PFSK-1 (cell line): ENCODE results near the gene PLCL2.

Source experiments
- FOXP2 ChIP-seq: optimal IDR thresholded peaks from 2 replicates; pipeline ENCODE3; 2011; ENCODE audit warnings: borderline replicate concordance, control low read depth, inconsistent platforms; ENCODE audit not compliant: insufficient read depth; ENCODE audit errors: extremely low read length, extremely low read depth
- POLR2AphosphoS5 ChIP-seq: IDR thresholded peaks from 2 replicates; pipeline ENCODE4 v1.6.1; 2012; ENCODE audit warnings: low read depth, mild to moderate bottlenecking, control low read depth, low read length, moderate library complexity
- SIN3A ChIP-seq: IDR thresholded peaks from 2 replicates; pipeline ENCODE4 v1.6.1; 2012; ENCODE audit warnings: mild to moderate bottlenecking, low read length, moderate library complexity, borderline replicate concordance; ENCODE audit not compliant: insufficient read depth
- TAF1 ChIP-seq: IDR thresholded peaks from 2 replicates; pipeline ENCODE4 v1.6.1; 2012; ENCODE audit warnings: low read length, control low read depth, borderline replicate concordance; ENCODE audit not compliant: insufficient read depth
- TF ChIP-seq, protein P1 (sequence below), 2 experiments: IDR thresholded peaks; 2 replicates each; pipeline versions ENCODE4 v1.6.1 to v1.8.0; 2011 to 2012; ENCODE audit warnings: low read depth in 2 of 2, low read length in 2 of 2, control low read depth in 1 of 2, inconsistent platforms in 1 of 2, mild to moderate bottlenecking in 1 of 2, moderate library complexity in 1 of 2; ENCODE audit not compliant: insufficient read depth in 1 of 2

The PLCL2 gene

DNA sequence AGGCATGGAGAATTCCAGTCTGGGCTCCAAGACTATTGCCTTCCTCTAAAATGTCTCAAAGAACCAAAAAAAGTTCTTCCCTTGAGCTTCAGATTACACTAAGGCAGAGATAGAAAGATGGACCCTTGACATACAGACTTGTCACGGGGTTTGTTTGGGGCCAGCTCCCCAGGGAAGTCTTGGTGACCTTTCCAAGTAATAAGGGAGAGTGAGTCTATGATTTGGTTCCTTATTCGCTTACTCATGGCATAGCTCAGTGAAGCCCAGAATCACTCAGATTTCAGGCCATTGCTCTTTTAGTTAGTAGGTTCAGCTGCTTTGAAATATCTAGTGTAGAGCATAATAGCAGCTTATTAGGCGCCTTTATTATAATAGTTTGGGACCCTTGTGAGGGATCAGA is 90.3 kb downstream of the PLCL2 start:
- no peak for TF ChIP-seq FOXP2
- no peak for TF ChIP-seq SIN3A
- TF ChIP-seq TAF1, result no peak
- TF ChIP-seq POLR2AphosphoS5, result no peak
- TF ChIP-seq, protein P1, sequence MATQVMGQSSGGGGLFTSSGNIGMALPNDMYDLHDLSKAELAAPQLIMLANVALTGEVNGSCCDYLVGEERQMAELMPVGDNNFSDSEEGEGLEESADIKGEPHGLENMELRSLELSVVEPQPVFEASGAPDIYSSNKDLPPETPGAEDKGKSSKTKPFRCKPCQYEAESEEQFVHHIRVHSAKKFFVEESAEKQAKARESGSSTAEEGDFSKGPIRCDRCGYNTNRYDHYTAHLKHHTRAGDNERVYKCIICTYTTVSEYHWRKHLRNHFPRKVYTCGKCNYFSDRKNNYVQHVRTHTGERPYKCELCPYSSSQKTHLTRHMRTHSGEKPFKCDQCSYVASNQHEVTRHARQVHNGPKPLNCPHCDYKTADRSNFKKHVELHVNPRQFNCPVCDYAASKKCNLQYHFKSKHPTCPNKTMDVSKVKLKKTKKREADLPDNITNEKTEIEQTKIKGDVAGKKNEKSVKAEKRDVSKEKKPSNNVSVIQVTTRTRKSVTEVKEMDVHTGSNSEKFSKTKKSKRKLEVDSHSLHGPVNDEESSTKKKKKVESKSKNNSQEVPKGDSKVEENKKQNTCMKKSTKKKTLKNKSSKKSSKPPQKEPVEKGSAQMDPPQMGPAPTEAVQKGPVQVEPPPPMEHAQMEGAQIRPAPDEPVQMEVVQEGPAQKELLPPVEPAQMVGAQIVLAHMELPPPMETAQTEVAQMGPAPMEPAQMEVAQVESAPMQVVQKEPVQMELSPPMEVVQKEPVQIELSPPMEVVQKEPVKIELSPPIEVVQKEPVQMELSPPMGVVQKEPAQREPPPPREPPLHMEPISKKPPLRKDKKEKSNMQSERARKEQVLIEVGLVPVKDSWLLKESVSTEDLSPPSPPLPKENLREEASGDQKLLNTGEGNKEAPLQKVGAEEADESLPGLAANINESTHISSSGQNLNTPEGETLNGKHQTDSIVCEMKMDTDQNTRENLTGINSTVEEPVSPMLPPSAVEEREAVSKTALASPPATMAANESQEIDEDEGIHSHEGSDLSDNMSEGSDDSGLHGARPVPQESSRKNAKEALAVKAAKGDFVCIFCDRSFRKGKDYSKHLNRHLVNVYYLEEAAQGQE (IDR thresholded peaks at IDR 0.05; ENCODE audit: insufficient read depth in 1 of 2, low read depth in 2 of 2, low read length in 2 of 2), result no peak

DNA sequence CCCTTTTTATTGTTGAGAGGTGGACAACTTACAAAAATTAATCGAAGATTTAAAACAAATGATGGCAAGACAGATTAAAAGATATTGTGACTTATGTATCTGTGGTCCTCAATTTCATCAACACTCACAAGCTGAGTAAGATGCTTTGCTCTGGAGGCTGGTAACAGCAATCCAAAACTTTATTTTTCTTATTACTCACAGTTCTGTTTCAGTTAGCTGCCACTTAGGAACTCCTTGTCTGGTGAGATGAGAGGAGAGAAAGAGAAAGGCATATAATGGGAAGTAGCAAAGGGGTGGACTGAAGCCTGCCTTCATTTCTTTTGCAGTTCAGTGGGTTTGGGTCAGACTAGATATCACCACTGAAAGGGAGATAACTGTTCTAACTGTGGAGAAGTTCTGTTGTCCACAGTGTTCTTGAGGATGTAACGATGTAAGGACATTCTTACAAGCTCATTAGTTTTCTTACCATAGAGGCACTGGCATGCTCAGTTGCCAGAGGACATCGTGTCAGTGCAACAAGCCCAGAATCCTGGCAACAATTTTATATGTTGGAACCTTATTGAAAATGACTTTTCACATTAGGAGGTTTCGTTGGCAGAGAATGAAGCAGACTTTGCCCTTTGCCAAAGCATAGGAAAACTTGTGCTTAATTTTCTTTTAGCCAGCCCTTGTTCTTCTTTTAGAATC is 93.6 kb downstream of the PLCL2 start:
- no peak for TF ChIP-seq FOXP2
- TF ChIP-seq, protein P1 (IDR thresholded peaks at IDR 0.05; ENCODE audit: insufficient read depth in 1 of 2, low read depth in 2 of 2, low read length in 2 of 2), result no peak
- TF ChIP-seq SIN3A, result no peak

GRCh38 chr3:16978921-16979271 is 94.1 kb downstream of the PLCL2 start:
- TF ChIP-seq, protein P1 (IDR thresholded peaks at IDR 0.05; ENCODE audit: insufficient read depth in 1 of 2, low read depth in 2 of 2, low read length in 2 of 2), result no peak
- TF ChIP-seq SIN3A (no peak), TAF1 (no peak), POLR2AphosphoS5 (no peak), FOXP2 (no peak)

- TF ChIP-seq FOXP2 (no peak), POLR2AphosphoS5 (no peak)
Measured at GRCh38 chr3:16982460-16982859, 97.7 kb downstream of the PLCL2 start.

DNA sequence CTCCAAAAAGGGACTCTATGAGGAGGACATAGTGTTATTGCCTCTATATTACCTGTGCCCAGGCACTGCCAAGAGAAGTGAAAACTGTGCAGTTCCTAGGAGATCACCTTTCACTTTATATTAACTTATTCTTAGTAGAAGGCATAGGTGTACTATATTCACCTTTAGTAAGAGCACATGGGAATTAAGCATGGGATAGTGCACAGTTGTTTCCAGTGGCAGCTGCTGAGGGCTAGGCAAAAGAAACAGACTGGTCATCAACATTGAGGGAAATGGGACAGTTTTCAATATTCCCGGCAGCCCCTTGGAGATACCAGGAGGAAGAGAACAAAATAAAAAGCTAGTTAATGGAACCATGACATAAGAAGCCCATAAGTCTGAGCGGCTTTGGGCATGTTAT is 100.9 kb downstream of the PLCL2 start:
- TF ChIP-seq, protein P1 (IDR thresholded peaks at IDR 0.05; ENCODE audit: insufficient read depth in 1 of 2, low read depth in 2 of 2, low read length in 2 of 2), result no peak
- TF ChIP-seq FOXP2 (no peak), TAF1 (no peak), POLR2AphosphoS5 (no peak), SIN3A (no peak)
